GM18951 (cell line): Measurements from ENCODE around the gene TTC8.

ENCODE experiments used
- POLR2A ChIP-seq: IDR thresholded peaks from 4 replicates; pipeline ENCODE4 v1.6.1; 2011; ENCODE audit warnings: mild to moderate bottlenecking; ENCODE audit not compliant: insufficient read length, insufficient read depth; ENCODE audit errors: extremely low read depth
- in situ Hi-C: fragments of 300-500 bp; cut with MboI; formaldehyde crosslinking; loops from one replicate; pipeline ENCODE4 v1.12.0; 2022; ENCODE audit warnings: low sequenced_read_pairs, mixed read lengths, inconsistent platforms; ENCODE audit not compliant: unreplicated experiment

TTC8 gene

DNA sequence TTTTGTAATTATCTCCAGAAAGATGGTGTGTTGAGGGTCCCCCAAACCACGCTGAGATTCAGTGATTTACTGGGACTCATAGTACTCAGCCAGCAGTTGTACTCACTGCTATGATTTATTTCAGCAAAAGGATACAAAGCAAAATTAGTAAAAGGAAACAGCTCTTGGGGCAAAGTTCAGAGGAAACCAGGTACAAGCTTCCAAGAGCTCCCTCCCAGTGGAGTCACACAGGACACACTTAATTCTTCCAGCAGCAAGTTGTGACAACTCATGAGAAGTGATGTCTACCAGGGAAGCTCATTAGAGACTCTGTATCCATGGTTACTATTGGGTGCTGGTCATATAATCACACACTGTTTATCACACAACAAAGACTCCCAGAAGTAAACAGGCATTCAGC lies 38.7 kb downstream of the TTC8 start:
- in situ Hi-C loops: no loop called here
- TF ChIP-seq POLR2A: no peak

DNA sequence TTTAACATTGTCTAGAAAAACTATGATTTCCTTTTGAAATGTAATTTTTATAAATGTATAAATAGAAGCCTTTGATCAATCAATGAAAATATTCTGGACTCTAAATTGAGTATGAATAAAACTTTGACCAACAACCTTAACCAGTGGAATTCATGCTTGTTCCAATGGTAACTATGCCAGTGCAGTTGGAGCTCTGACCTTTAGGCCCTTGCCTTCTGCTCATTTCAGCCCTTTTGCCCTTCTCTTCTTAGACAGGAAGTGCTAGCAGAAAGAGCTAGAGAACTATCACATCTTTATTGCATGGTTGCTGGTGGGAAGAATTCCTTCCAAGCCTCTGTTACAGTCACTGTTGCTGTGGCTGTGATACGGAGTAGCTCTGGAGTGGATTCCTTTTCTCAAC lies 39.7 kb downstream of the TTC8 start:
- in situ Hi-C loops: no loop called here
- TF ChIP-seq POLR2A: no peak

DNA sequence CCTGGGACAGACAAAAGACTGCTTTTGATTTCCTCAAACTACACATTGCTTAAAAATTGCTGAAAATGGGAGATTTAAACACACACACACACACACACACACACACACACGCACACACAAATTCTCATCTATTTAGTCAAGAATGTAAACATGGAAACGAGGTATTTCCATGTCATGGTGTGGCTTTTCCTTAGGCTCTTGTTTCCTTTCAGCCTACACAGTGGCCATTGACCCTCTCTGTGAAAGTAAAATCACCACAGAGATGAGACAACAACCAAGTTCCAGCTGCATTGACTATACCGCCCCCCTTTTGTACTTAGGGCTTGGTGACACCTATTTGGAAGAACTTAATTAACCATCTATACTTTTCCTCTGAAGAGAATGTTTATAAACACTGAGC lies 41.9 kb downstream of the TTC8 start:
- in situ Hi-C loops: no loop called here
- no peak for TF ChIP-seq POLR2A

DNA sequence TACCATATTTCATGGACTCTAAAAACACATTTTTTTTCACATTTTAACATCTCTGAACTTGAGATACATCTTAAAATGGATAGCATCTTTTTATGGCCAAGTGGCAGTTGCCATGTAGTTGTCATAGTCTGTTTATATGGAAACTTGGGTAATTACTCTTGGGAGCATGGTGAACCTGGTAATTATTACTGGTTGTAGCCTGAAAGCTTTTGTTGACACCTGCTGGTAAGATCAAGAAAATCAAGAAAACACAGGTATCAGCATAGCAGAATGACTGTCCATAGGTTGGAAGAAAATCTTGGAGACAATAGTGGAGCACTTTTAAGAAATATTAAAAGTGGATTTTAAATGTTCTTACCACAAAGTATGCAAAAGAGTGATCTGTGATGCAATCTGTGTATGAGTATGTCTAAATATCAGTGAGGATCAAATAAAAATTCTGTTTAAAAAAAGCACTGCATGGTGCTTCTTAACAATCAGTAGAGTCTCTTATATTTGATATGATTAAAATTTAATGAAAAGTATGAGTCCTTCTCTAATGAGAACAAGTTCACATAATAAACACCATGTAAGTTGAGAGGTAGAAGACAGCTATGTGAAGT lies 44.2 kb downstream of the TTC8 start:
- in situ Hi-C loops: no loop called here
- no peak for TF ChIP-seq POLR2A

DNA sequence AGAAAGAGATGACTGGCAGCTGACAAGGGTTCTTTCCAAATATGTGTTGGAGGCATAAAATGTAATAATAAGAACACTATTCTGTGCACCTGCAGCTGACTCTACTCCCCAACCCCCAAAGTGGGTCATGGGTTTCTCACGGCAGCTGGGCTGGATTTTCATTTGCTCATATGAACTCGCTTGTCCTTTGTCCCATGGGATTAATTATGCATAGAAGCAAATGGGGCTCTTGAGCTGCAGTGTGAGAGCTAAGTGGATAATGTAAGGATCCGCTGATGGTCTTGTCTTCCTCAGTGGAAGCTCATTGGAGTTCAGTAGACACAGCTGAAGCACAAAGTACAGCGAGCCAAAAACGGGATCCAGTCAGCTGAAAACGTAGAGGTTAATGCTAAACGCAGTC lies 46.3 kb downstream of the TTC8 start:
- TF ChIP-seq POLR2A: no peak
- in situ Hi-C loops: no loop called here

DNA sequence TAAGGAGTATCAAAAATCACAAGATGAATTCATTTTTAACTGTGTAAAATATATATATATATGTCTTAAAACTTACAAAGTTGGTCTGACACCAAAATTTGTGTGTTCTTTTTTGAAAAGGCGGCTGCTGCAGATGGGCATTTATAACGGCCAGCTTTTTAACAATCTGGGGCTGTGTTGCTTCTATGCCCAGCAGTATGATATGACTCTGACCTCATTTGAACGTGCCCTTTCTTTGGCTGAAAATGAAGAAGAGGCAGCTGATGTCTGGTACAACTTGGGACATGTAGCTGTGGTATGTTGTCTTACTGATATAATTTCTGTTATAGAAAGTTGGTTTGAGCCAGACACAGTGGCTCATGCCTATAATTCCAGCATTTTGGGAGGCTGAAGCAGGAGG lies 47.0 kb downstream of the TTC8 start:
- no peak for TF ChIP-seq POLR2A
- in situ Hi-C loops: no loop called here

DNA sequence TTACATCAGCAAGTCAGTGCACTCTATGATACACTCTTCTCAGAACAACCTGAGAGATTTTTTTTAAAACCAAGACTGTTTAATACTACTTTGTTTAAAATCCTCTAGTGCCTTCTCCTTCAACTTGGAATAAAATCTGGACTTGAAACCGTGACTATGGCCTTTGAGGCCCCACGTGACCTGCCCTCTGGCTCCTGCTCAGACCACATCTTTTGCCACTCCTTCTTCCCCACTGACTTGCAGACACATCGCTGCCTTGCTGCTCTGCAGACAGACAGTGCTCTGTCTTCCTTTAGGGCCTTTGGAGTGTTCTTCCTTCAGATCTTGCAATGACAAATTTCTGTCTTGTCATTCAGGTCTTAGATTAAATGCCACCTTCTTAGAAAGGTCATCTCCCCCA lies 48.5 kb downstream of the TTC8 start:
- in situ Hi-C loops: no loop called here
- no peak for TF ChIP-seq POLR2A

DNA sequence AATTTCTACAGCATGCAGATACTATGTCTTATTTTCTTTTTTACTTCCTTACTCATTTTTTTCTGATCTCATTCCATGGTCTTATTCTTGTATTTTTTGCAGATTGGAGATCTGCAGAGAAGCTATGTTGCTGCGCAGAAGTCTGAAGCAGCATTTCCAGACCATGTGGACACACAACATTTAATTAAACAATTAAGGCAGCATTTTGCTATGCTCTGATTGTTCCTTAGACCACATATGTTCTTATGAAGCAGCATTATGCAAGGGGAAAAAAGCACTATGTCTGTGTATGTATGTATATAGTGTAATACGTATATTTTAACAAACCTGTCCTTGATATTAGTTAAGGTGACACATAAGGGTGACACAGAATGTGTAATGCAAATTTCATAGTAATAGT lies 52.7 kb downstream of the TTC8 start:
- TF ChIP-seq POLR2A: no peak
- in situ Hi-C loops: no loop called here

DNA sequence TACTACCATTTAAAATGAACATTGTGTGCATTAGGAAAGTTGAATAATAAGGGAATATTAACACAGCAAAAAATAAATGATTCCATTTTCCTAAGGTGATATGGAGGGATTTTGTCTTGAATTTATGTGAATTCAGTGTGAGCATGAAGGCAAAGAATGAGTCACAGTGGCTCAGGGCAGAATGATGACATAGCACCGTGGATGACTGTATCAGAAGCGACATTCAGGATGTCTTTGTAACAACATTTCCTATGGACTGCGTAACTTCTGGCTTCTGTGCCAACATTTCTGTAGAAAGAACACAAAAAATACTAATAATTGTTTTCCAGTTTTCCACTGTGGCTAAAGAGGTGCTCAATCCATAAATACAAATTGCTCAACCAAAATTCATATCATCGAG lies 54.6 kb downstream of the TTC8 start:
- in situ Hi-C loops: no loop called here
- TF ChIP-seq POLR2A: no peak

DNA sequence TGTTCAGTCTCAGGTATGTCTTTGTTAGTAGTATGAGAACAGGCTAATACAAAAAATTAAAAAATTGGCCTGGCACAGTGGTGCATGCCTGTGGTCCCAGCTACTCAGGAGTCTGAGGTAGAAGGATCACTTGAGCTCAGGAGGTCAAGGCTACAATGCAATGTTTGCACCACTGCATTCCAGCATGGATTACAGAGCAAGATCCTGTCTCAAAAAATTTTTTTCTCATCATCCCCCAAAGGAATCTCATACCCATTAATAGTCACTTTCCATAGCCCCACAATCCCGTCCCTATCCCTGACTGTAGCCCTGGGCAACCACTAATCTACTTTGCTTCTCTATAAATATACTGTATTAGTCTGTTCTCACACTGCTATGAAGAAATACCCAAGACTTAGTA lies 57.8 kb downstream of the TTC8 start:
- in situ Hi-C loops: no loop called here
- TF ChIP-seq POLR2A: no peak

DNA sequence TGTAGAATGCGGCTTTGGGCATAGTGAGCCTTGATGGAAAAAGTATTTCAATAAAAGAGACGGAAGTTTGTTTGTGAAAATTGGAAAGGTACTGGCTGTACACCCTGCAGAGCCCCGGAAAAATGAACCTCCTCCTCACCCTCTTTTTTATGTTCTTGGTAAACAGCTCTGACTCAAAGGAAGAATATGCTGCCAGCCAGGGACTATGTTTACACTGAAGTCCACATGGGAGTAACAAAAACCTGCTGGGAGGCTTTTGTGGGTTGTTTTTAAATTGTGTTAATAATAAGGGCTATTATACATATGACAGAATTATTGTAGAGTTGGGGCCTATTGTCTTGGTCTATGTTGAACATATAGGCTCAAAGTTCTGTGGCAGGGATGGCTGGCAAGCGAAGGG lies 70.7 kb downstream of the TTC8 start:
- in situ Hi-C loops: no loop called here
- no peak for TF ChIP-seq POLR2A

DNA sequence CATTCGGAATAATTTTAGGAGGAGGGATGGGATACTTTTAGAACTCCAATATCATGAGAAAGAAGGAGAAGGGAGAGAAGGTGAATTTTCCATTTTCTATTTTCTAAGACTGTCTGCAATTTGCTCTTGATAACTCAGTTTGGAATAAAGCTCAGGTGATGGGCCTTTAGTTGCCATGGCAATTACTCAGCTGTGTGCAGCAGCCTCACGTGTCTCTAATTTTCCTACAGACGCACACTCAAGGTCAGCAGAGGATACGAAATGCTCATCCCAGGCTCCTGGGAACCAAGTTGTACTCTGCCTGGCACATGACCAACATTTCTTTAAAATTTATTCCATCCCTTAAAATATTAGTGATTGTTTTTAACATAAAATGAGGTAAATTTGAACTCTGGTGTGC lies 76.7 kb downstream of the TTC8 start:
- in situ Hi-C loops: no loop called here
- TF ChIP-seq POLR2A: no peak

DNA sequence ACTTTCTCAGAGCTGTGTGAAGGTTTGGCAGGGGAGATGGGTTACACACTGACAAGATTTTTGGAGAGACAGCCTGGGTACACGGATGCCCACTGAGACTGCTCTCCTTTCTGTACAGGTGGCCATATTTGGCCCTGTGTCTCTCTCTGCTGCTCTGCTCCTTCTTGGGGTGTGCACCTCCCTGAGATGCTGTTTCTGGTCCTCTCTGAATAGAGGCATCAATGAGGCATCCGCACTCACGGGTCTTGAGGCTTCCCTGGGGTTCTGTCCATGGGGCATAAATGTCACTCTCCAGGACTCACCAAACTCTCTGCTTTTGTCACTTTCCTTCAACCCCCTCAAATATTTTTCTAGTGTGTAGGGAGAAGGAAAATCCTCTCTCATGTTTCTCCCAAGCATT lies 77.5 kb downstream of the TTC8 start:
- in situ Hi-C loops: no loop called here
- no peak for TF ChIP-seq POLR2A

DNA sequence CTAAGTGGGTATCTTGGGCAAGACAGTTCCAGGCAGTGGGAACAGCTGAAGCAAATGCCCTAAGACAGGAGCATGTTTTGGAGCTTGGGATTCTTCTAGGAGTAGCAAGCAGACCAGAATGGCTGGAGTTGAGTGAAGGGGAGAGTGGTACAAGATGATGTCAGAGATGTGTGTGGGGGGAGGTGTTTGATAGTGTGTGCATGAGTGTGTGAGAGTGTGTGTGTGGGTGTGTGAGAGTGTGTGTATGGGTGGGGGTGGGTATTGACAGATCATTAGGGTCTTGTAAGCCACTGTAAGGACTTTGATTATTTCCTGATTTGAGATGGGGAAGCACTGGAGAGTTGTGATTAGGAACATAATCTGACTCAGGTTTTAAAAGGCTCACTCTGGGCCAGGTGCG lies 78.4 kb downstream of the TTC8 start:
- in situ Hi-C loops: no loop called here
- no peak for TF ChIP-seq POLR2A

DNA sequence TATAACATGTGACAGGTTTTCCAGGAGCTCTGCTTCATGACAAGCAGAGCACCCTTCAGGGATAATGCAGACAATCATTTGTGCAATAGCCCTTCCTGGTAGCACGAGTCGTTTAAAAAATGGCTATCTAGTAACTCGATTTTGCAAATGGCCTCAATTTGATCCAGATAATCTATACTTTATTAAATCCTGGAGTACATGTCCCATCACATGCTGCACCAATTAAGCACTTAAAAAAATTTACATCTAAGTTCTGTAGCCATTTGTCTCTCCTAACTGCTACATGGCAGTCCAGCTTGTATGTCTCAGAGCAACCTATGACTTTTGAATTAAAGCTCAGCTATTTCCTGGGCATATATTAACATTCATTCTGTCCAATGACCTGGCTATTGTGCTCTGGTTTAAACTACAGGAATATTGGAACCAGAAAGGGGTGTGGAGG lies 79.8 kb downstream of the TTC8 start:
- in situ Hi-C loops: no loop called here
- TF ChIP-seq POLR2A: no peak
